GM19328 (cell line): ENCODE measurements around the gene PPP2R2C.

Experiments used
- ATAC-seq: cut with Tn5 transposase; IDR thresholded peaks from one replicate; pipeline ENCODE4 v1.9.1; 2021; ENCODE audit warnings: mild to moderate bottlenecking, moderate library complexity; ENCODE audit not compliant: unreplicated experiment

PPP2R2C gene

DNA sequence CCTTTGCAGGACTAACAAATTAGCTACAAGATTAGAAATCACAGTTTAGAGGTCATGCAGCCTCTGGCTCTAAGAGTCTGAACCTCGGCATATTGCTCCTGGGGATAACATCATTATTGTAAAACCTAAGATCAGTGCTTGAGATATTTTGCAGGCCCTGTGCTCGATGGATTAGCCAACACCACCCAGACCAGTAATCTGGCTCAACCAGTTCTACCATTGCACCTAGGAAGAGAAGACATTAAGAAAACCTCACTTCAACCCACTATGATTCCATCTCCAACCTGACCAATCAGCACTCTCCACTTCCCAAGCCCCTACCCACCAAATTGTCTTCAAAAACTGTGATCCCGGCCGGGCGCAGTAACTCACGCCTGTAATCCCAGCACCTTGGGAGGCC, 159.2 kb downstream of the PPP2R2C start:
- no peak for ATAC-seq

DNA sequence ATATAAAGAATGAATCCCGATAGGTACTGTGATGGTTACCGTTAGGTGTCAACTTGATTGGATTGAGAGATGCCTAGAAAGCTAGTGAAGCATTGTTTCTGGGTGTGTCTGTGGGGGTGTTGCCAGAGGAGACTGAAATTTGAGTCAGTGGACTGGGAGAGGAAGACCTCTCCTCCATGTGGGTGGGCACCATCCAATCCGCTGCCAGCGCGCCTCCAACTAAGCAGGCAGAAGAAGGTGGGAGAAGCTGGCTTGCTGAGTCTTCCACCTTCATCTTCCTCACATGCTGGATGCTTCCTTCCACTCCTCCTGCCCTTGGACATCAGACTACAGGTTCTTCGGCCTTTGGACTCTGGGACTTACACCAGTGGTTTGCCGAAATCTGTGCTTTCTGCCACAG, 162.6 kb downstream of the PPP2R2C start:
- no peak for ATAC-seq

DNA sequence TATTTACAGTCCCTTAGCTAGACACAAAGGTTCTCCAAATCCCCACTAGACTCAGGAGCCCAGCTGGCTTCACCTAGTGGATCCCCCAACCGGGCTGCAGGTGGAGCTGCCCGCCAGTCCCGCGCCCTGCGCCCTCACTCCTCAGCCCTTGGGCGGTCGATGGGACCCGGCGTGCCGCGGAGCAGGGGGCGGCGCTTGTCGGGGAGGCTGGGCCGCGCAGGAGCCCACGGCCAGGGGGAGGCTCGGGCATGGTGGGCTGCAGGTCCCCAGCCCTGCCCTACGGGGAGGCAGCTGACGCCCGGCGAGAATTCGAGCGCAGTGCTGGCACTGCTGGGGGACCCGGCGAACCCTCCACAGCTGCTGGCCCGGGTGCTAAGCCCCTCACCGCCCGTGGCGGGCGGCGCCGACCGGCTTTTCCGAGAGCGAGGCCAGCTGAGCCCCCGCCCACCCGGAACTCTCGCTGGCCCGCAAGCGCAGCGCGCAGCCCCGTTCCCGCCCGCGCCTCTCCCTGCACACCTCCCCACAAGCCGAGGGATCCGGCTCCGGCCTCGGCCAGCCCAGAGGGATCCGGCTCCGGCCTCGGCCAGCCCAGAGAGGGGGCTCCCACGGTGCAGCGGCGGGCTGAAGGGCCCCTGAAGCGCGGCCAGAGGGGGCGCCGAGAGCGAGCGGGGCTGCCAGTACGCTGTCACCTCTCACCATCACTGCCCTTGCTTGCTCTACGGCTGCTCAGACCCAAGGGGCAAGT, 163.3 kb downstream of the PPP2R2C start:
- no peak for ATAC-seq

DNA sequence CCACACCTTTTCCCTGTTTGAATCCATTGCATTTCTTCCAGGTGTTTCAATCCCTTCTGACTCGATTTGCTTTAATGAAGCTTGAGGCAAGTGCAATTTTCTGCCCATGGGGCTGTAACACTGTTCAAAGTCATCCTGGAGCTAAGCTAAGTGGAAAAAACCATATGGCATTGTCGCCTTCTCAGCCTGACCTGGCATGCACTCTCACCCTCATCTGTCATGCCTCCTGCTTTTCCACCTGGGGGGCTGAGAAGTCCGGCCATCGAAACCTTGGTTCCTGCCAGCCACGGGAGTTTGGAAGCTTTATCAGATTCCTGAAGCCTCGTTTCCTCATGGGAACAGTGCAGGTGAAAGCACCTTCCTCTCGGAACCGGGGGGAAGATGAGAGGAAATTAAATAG, 164.5 kb downstream of the PPP2R2C start:
- ATAC-seq, result no peak

DNA sequence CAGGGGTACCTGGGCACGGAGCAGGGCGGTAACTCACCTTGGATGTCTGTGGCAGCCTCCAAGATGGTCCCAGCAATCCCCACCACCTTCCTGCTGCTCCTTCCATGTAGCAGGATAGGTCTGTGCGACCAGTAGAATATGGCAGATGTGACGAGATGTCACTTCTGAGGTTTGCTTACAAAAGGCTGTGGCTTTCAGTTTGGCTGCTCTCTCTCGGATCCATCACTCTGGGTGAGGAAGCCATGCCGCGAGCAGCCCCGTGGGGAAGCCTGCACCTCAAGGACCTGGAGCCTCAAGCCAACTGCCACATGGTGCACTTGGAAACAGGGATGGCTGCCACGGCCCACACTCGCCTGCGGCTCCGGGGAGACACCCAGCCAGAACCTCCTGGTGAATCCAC, 165.2 kb downstream of the PPP2R2C start:
- no peak for ATAC-seq

DNA sequence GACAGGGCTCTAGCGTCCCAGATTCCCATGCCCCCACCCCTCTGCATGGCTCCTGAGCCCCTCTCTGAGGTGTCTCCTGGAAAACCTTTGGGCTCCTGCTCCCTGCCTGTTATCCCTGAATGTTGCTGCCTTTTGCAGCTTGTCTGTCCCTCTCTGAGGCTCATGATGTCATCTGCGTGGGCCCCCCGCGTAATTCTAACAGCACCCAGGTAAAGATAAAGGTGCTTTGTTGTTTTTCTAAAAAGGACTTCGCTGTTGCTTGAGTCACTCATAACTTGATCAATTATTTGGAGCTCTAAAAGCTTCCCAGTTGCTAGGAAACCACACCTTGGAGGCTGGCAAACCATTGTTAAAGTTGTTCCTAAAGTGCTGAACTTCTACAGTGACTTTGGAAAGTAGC, 166.1 kb downstream of the PPP2R2C start:
- no peak for ATAC-seq

DNA sequence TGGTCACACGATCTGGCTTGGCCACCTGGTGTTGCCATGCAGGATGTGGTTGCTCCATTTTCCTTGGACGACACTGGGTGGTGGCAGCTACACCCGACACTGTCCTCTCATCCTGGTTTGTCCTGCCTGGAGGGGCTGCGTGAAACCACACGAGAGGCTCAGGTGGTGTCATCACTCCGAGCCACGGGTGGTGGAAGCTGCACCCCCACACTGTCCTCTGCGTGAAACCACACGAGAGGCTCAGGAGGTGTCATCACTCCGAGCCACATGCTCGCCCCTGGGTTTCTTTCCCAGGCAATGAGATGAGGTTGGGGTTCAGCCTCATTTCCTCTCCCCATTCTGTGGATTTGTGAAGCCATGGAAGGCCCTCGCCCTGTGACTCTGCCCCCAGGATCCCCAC, 168.5 kb downstream of the PPP2R2C start:
- no peak for ATAC-seq

DNA sequence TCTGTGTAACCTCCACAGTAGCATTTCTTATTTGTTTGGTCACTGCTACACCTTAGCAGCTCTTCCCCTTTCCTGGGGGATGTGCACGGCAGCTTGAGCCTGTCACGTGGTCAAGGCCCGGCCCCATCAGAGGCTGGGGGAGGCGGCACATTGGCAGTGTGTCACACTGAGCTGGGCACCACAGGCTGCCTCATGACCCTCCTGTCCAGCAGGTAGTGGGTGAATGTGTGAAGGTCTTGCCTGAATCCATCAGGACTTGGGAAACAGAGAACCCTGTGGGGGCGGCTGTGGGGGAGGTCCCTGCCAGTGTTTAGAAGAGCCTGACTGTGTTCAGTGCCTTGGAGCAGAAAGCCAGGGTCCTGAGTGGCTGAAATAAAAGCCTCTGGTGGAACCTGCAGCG, 169.5 kb downstream of the PPP2R2C start:
- ATAC-seq, result no peak

DNA sequence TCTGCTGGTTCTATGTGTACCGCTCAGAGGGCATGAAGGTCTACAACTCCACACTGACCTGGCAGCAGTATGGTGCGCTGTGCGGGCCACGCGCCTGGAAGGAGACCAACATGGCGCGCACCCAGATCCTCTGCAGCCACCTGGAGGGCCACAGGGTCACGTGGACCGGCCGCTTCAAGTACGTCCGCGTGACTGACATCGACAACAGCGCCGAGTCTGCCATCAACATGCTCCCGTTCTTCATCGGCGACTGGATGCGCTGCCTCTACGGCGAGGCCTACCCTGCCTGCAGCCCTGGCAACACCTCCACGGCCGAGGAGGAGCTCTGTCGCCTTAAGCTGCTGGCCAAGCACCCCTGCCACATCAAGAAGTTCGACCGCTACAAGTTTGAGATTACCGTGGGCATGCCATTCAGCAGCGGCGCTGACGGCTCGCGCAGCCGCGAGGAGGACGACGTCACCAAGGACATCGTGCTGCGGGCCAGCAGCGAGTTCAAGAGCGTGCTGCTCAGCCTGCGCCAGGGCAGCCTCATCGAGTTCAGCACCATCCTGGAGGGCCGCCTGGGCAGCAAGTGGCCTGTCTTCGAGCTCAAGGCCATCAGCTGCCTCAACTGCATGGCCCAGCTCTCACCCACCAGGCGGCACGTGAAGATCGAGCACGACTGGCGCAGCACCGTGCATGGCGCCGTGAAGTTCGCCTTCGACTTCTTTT, 170.5 kb downstream of the PPP2R2C start:
- no peak for ATAC-seq

DNA sequence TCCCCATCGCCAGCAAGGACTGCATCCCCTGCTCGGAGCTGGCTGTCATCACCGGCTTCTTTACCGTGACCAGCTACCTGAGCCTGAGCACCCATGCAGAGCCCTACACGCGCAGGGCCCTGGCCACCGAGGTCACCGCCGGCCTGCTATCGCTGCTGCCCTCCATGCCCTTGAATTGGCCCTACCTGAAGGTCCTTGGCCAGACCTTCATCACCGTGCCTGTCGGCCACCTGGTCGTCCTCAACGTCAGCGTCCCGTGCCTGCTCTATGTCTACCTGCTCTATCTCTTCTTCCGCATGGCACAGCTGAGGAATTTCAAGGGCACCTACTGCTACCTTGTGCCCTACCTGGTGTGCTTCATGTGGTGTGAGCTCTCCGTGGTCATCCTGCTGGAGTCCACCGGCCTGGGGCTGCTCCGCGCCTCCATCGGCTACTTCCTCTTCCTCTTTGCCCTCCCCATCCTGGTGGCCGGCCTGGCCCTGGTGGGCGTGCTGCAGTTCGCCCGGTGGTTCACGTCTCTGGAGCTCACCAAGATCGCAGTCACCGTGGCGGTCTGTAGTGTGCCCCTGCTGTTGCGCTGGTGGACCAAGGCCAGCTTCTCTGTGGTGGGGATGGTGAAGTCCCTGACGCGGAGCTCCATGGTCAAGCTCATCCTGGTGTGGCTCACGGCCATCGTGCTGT, 171.2 kb downstream of the PPP2R2C start:
- no peak for ATAC-seq

DNA sequence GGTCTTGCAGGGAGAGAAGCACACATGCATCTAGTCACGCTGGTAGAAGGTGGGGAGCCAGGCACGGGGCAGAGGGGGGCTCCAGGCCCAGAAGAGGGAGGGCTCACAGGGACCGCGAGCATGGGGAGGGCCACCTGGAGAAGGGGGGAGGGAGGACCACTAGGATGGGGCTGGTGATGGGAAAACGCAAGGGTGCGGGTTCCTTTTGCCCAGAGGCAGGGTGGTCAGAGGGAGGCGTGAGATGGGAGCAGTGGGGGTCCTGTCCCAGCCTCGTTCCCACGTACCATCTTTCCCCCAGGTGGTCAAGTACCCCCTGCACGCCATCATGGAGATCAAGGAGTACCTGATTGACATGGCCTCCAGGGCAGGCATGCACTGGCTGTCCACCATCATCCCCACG, 172.1 kb downstream of the PPP2R2C start:
- no peak for ATAC-seq

DNA sequence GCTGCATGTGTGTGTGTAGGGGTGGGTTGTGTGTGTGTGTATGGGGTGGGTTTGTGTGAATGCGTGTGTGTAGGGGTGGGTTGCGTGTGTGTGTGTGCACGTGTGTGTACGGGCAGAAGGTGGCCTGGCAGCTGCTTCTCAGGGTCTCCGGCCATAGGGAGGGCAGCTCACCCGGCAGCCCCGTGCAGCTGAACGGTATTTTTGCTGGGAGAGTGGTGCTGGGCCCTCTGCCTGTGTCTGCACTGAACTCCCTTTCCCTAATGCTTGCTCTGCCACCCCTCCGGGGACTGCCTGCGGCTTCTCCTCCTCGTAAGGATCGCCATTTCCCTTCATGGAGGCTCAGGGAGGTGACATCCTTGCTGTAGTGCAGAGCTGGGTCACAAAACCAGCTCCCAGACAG, 172.5 kb downstream of the PPP2R2C start:
- no peak for ATAC-seq

DNA sequence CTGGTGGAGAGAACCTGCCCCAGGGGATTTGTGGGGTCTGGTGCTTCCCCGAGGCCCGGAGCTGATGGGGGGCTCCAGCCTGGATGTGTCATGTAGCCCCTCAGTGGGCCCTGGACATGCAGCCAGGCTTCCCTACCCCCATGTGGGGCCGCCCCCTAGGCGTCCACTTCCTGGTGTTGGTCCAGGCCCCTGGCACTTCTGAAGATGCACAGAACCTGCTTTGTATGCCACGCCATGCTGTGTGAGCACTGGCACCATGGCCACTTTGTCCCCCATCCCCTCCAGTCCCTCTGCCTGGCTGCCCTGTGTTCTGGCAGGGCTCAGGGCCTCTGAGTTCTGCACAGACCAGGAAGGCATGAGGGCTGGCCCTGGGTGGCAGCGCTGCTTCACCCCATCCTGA, 173.6 kb downstream of the PPP2R2C start:
- ATAC-seq, result no peak

DNA sequence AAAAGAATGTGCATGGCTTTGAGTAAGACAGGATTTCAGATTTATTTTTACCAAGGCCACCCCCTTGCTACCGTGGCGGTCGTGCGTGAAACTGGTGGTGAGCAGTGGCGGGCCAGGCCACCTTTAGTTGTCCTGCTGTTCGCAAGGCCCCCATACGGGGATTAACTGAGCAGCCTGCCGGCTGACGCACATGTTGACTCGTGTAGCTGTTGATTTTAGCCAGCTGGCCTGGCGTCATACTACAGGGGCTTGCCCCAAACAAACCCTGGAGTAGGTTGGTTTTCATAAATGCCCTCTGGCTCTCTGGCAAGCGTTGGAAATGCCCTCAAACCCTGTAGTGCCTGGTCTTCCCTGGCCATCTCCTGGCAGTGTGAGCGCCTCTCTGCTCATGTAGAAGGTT, 174.4 kb downstream of the PPP2R2C start:
- no peak for ATAC-seq

DNA sequence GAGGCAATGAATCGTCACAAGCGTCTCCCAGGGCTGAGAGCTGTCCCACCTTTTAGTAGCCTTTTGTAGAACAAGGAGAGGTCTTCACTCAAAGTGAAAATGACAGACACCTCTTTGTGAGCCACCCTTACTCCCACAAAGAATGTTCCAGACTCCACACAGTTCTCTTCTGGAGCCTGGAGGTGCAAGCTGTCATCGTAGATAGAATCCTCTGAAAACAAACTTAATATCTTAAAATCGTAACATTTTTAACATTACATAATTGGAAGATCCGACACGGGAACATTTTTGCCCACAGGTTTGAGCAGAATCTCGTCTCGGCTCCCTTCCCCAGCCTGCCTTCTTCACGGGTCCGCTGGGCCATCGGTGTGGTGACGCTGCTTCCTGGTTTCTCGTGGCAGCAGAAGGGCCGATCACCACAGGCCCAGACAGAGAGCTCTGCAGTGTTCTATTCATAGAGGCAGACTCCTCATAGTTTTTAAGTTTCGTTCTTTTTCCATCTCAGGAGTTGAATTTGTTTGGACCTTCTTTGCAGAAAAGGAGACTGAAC, 175.1 kb downstream of the PPP2R2C start:
- ATAC-seq, result no peak

DNA sequence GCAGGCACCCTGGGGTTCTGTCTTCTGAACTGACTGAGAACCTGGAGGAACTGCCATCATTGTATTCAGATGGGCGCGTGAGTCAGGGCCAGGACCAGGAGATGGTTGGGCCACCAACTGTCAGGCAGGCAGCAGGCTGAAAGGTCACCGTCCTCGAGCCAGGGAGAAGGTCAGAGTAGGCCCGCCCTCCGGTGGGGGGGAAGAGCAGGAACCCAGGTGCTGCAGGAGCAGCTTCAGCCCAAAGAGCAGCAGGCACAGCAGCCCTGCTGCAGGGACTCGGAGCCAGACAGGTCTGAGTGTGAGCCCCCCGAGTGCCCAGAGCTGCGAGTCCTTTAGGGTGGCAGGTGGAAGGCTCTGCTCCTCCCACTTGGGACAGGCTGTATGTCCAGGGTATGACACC, 176.4 kb downstream of the PPP2R2C start:
- no peak for ATAC-seq

DNA sequence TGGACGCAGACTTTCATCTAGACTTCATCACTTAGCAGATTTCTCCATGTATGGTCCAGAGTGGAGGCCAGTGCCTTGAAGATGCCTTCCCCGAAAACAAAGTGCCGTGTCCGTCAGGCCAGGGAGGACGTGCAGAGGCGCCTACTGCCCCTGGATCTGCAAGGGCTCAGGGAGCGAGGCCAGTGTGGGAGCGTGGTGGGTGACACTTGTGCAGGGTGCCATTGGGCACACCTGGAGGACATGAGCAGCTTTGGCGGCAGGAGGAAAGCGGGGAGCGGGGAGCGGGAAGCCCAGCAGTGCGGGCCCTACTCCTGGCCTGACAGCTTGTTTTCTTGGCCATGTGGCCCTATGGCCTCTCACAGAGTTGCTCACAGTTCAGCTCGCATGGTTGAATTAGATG, 176.9 kb downstream of the PPP2R2C start:
- no peak for ATAC-seq

DNA sequence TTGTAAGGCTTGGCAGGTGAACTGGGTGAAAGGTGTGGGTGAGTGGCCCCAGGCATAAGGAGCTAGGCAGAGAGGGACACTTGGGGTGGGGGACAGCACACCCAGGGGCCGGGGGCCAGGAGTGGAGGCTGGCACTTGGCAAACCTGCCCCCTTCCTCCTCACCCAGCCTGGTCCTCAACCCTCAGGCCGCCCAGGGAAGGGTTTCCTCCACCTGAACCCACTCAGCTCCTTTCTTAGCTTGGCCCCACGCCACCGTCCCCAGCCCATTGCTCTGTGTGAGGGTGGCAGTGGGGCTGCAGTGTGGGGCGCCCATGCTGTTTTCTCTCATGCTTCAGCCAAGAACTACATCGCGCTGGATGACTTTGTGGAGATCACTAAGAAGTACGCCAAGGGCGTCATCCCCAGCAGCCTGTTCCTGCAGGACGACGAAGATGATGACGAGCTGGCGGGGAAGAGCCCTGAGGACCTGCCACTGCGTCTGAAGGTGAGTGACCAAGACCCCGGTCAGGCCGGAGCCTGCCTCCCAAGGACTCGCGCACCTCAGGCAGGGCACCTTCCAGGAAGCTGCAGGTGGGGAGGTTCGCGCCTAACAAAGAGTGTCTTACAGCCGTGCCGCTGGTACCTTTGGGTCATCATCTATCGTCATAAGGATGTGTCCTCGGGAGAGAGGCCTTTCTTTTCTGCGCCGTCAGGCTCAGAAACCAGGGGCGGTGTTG, 177.6 kb downstream of the PPP2R2C start:
- no peak for ATAC-seq

DNA sequence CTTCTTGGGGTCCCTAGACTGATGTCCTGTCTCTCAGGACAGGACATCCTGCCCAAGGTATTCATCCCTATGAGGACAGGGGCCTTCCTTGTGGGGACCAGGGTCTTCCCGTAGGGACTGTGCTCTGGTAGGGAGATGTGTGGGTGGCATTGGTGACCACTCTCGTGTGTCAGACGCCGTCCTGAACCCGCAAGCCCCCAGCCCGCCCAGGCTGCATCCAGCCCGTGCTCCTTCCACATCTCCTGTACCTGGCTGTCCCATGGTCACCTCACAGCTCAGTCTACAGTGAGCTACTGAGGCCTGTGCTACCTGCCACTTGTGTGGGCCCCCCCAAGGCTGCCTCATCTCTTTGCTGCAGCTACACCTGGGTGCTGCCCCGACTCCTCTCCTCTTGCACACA, 178.8 kb downstream of the PPP2R2C start:
- ATAC-seq, result no peak

DNA sequence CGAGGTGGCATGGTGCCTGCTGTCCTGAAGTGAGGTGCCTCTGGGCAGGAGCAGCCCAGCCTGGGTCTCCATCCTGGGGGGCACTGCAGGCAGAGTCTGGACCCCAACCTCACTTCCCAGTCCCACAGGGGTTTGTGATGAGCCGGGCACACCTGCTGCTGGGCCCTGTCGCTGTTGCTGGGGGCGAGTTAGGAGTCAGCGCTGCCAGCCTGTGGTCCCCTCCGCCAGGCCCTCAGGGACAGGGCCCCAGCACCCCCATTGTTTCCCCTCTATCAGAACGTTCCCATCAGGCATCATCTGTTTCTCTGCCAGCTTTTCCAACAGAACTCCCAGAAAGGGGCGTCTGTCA, 179.3 kb downstream of the PPP2R2C start:
- ATAC-seq, result no peak

DNA sequence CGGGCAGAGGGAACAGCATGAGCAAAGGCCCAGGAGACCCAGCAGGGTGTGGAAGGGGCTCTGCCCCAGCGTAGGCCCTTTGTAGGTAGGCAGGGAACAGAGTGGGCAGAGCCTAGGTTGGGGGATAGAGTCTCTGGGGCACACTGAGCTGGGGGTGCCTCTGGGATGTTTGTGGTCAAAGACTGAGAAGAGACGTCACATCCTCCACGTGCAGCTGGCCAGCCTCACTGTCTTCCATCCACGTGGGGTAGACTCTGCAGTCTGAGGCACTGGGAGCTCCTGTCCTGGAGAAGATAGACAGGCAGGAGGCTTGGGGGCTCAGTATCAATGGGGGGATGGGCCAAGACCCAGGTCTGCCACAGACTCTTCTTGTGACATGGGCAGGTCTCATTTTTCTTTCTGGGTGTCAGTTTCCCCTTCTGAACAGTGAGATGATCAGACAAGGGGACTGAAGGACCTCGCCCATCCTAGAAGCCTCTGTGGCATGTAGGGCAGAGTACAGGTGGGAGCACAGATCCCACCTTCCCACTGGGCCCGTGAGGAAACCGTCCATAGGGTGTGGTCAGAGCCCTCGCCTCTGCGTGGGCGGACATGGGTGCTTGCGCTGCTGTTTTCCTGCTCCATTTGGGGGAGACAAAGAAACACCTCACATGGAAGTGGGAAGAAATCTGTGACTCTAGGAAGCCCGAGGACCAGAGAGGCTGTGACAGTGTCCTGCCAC, 179.9 kb downstream of the PPP2R2C start:
- no peak for ATAC-seq
